H9 (cell line): ENCODE measurements around the gene TMPRSS6. TPM values are rescaled to one million over a fixed set of nuclear protein-coding genes. Genes with fewer than 3 reads are reported as not detected.

Experiments used
- DNase-seq: peaks from one replicate; pipeline ENCODE4 v3.0.0-alpha.2; 2017
- H2AFZ ChIP-seq: one replicate; pipeline ENCODE4 v1.6.1; 2013; ENCODE audit warnings: mild to moderate bottlenecking, low read length, control low read depth, moderate library complexity
- H2AK5ac ChIP-seq: 2 replicates; pipeline ENCODE4 v1.6.1; 2013; ENCODE audit warnings: low read length, control low read depth, mixed read lengths; ENCODE audit not compliant: insufficient read length
- H2BK120ac ChIP-seq: one replicate; pipeline ENCODE4 v1.6.1; 2013; ENCODE audit warnings: low read depth, mild to moderate bottlenecking, low read length, control low read depth, inconsistent platforms; ENCODE audit not compliant: poor library complexity, severe bottlenecking
- H2BK12ac ChIP-seq: 2 replicates; pipeline ENCODE4 v1.6.1; 2013; ENCODE audit warnings: low read length, control low read depth, mixed read lengths, low read depth; ENCODE audit not compliant: insufficient read length
- H2BK15ac ChIP-seq: 2 replicates; pipeline ENCODE4 v1.6.1; 2013; ENCODE audit warnings: low read depth, low read length, control low read depth
- H2BK20ac ChIP-seq: one replicate; pipeline ENCODE4 v1.6.1; 2013; ENCODE audit warnings: low read depth, mild to moderate bottlenecking, low read length, control low read depth, inconsistent platforms; ENCODE audit not compliant: poor library complexity, severe bottlenecking
- H2BK5ac ChIP-seq: 2 replicates; pipeline ENCODE4 v1.6.1; 2013; ENCODE audit warnings: low read length, control low read depth, mixed read lengths; ENCODE audit not compliant: insufficient read length
- H3K14ac ChIP-seq: 2 replicates; pipeline ENCODE4 v1.6.1; 2013; ENCODE audit warnings: low read length, control low read depth; ENCODE audit not compliant: insufficient read depth
- H3K18ac ChIP-seq: 2 replicates; pipeline ENCODE4 v1.6.1; 2013; ENCODE audit warnings: low read depth, mild to moderate bottlenecking, mixed read lengths, low read length, control low read depth; ENCODE audit not compliant: insufficient read length
- H3K23ac ChIP-seq: 2 replicates; pipeline ENCODE4 v1.6.1; 2013; ENCODE audit warnings: low read length, control low read depth, mixed read lengths, low read depth; ENCODE audit not compliant: insufficient read length
- H3K23me2 ChIP-seq: 2 replicates; pipeline ENCODE4 v1.6.1; 2013; ENCODE audit warnings: low read depth, mild to moderate bottlenecking, mixed read lengths, low read length, control low read depth; ENCODE audit not compliant: insufficient read length, poor library complexity, severe bottlenecking
- H3K27ac ChIP-seq: 2 replicates; pipeline ENCODE4 v1.5.1; 2013; ENCODE audit warnings: low read length, control low read depth, mixed read lengths, low read depth; ENCODE audit not compliant: insufficient read length
- H3K27me3 ChIP-seq: 2 replicates; pipeline ENCODE4 v1.6.1; 2013; ENCODE audit warnings: low read length, control low read depth, inconsistent platforms; ENCODE audit not compliant: insufficient read depth
- H3K4ac ChIP-seq: 2 replicates; pipeline ENCODE4 v1.6.1; 2013; ENCODE audit warnings: low read depth, mild to moderate bottlenecking, control low read depth, inconsistent platforms, low read length, moderate library complexity
- H3K4me1 ChIP-seq: 2 replicates; pipeline ENCODE4 v1.6.1; 2013; ENCODE audit warnings: low read length, control low read depth, inconsistent platforms; ENCODE audit not compliant: insufficient read depth
- H3K4me2 ChIP-seq: 2 replicates; pipeline ENCODE4 v1.6.1; 2013; ENCODE audit warnings: low read length, control low read depth, mixed read lengths; ENCODE audit not compliant: insufficient read length, insufficient read depth
- H3K56ac ChIP-seq: 2 replicates; pipeline ENCODE4 v1.6.1; 2013; ENCODE audit warnings: low read depth, mild to moderate bottlenecking, mixed read lengths, low read length, control low read depth; ENCODE audit not compliant: insufficient read length
- H3K79me1 ChIP-seq: 2 replicates; pipeline ENCODE4 v1.6.1; 2013; ENCODE audit warnings: low read depth, mild to moderate bottlenecking, moderate library complexity, low read length, control low read depth, inconsistent platforms; ENCODE audit not compliant: insufficient read depth, poor library complexity, severe bottlenecking
- H3K79me2 ChIP-seq: 2 replicates; pipeline ENCODE4 v1.6.1; 2013; ENCODE audit warnings: low read length, control low read depth, inconsistent platforms; ENCODE audit not compliant: insufficient read depth
- H3K9ac ChIP-seq: 2 replicates; pipeline ENCODE4 v1.6.1; 2013; ENCODE audit warnings: low read length, control low read depth, mixed read lengths; ENCODE audit not compliant: insufficient read length; ENCODE audit errors: extremely low read depth
- H3K9me3 ChIP-seq: one replicate; pipeline ENCODE4 v1.6.1; 2013; ENCODE audit warnings: low read depth, low read length, inconsistent platforms; ENCODE audit not compliant: control insufficient read depth
- H3T11ph ChIP-seq: one replicate; pipeline ENCODE4 v1.6.1; 2013; ENCODE audit warnings: mild to moderate bottlenecking, low read length, control low read depth, inconsistent platforms
- H4K20me1 ChIP-seq: one replicate; pipeline ENCODE4 v1.6.1; 2013; ENCODE audit not compliant: control insufficient read depth, insufficient read length, insufficient read depth
- H4K5ac ChIP-seq: 2 replicates; pipeline ENCODE4 v1.6.1; 2013; ENCODE audit warnings: low read depth, mild to moderate bottlenecking, mixed read lengths, low read length, control low read depth; ENCODE audit not compliant: insufficient read length
- H4K8ac ChIP-seq: replicated peaks from 2 replicates; pipeline ENCODE4 v1.6.1; 2013; ENCODE audit warnings: low read length, control low read depth, mixed read lengths, low read depth; ENCODE audit not compliant: insufficient read length
- H4K91ac ChIP-seq: 2 replicates; pipeline ENCODE4 v1.6.1; 2013; ENCODE audit warnings: low read depth, mild to moderate bottlenecking, moderate library complexity, mixed read lengths, low read length, control low read depth; ENCODE audit not compliant: insufficient read length
- H3K27ac Mint-ChIP-seq, 3 experiments: 2 replicates in 2 of 3; 3 replicates in 1 of 3; pipeline ENCODE4 v1.8.0; 2020 to 2021; ENCODE audit warnings: mixed read lengths in 3 of 3, mild to moderate bottlenecking in 1 of 3, moderate library complexity in 1 of 3
- H3K27me3 Mint-ChIP-seq: 2 replicates; pipeline ENCODE4 v1.8.0; 2021; ENCODE audit warnings: low read depth, mild to moderate bottlenecking, moderate library complexity, mixed read lengths
- H3K36me3 Mint-ChIP-seq, 3 experiments: 2 replicates in 2 of 3; 3 replicates in 1 of 3; pipeline ENCODE4 v1.8.0; 2020 to 2021; ENCODE audit warnings: low read depth in 3 of 3, mixed read lengths in 3 of 3; ENCODE audit not compliant: insufficient read depth in 1 of 3
- H3K4me1 Mint-ChIP-seq, 2 experiments: 2 replicates each; pipeline ENCODE4 v1.8.0; 2020; ENCODE audit warnings: mixed read lengths in 2 of 2
- H3K4me3 Mint-ChIP-seq, 2 experiments: 2 replicates in 1 of 2; 3 replicates in 1 of 2; pipeline ENCODE4 v1.8.0; 2020 to 2021; ENCODE audit warnings: mild to moderate bottlenecking in 2 of 2, mixed read lengths in 2 of 2, moderate library complexity in 1 of 2
- H3K9me3 Mint-ChIP-seq, 2 experiments: 2 replicates in 1 of 2; 3 replicates in 1 of 2; pipeline ENCODE4 v1.8.0; 2020; ENCODE audit warnings: mild to moderate bottlenecking in 2 of 2, mixed read lengths in 2 of 2, moderate library complexity in 1 of 2
- WGBS: extraction: QIAGEN DNeasy Blood & Tissue Kit; methylation state at CpG from one replicate; pipeline ENCODE4 v1.1.7; 2013; ENCODE audit warnings: missing lambda C conversion rate, low lambda C conversion rate, mixed read lengths; ENCODE audit not compliant: insufficient read length; ENCODE audit errors: extremely low coverage; 5-methylcytosine and 5-hydroxymethylcytosine counted together
- total RNA-seq: library from RNA; stranded (reverse); gene quantifications from 2 replicates; pipeline ENCODE4 v1.2.1, GENCODE V29; 2021
- TF ChIP-seq, protein P1 (sequence below): fragments of 200-600 bp; sonication (generic); conservative IDR thresholded peaks from 3 replicates; pipeline ENCODE4 v1.8.0; 2021; ENCODE audit warnings: antibody characterized with exemption, mild to moderate bottlenecking

Gene TMPRSS6
- total RNA-seq, 1 experiment from 2014 or later, result not detected

GRCh38 chr22:37137903-37138665 is 28.6 kb upstream of the TMPRSS6 start:
- Mint-ChIP-seq H3K36me3 (peaks cover 0 to 2% (median 0%) of the 10 kb centered on the region in 3 experiments; a peak in 2 of 7 replicates), H3K4me3 (no peak overlapping the region), H3K4me1 (peaks cover 0 to 5% of the 10 kb centered on the region in 2 experiments; a peak in 2 of 4 replicates), H3K9me3 (0 out of 5 replicates have a peak, but pooled peaks cover 0 to 2% of the 10 kb centered on the region in 2 experiments), H3K27ac (peak overlapping the region in 1 of 3 experiments; percentile 34; a peak in 1 of 7 replicates), H3K27me3 (peaks cover 15% of the 10 kb centered on the region)
- Histone ChIP-seq H2AFZ (no peak overlapping the region), H4K20me1 (no peaks in the 10 kb centered on the region), H2BK120ac (no peak overlapping the region), H3K23me2 (no peaks in the 10 kb centered on the region), H3K79me1 (no peaks in the 10 kb centered on the region), H3K4ac (no peak overlapping the region), H2AK5ac (no peak overlapping the region), H3K56ac (no peak overlapping the region), H3K18ac (no peak overlapping the region), H3K4me1 (no peaks in the 10 kb centered on the region), H2BK15ac (no peak overlapping the region), H3T11ph (no peak overlapping the region), H3K14ac (no peak overlapping the region), H3K9ac (no peak overlapping the region), H3K79me2 (no peaks in the 10 kb centered on the region), H2BK20ac (no peak overlapping the region), H4K8ac (no peak overlapping the region), H3K27ac (no peak overlapping the region), H3K23ac (no peak overlapping the region), H4K91ac (no peak overlapping the region), H3K9me3 (no peaks in the 10 kb centered on the region), H4K5ac (no peak overlapping the region), H2BK5ac (no peak overlapping the region), H3K27me3 (no peaks in the 10 kb centered on the region), H3K4me2 (no peak overlapping the region), H2BK12ac (no peak overlapping the region)
- WGBS, result no CpG with 5 or more reads among the region's 6 CpGs
- no peak for DNase-seq
- TF ChIP-seq, protein P1, sequence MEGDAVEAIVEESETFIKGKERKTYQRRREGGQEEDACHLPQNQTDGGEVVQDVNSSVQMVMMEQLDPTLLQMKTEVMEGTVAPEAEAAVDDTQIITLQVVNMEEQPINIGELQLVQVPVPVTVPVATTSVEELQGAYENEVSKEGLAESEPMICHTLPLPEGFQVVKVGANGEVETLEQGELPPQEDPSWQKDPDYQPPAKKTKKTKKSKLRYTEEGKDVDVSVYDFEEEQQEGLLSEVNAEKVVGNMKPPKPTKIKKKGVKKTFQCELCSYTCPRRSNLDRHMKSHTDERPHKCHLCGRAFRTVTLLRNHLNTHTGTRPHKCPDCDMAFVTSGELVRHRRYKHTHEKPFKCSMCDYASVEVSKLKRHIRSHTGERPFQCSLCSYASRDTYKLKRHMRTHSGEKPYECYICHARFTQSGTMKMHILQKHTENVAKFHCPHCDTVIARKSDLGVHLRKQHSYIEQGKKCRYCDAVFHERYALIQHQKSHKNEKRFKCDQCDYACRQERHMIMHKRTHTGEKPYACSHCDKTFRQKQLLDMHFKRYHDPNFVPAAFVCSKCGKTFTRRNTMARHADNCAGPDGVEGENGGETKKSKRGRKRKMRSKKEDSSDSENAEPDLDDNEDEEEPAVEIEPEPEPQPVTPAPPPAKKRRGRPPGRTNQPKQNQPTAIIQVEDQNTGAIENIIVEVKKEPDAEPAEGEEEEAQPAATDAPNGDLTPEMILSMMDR, result no peak
